NCI-H774 (cell line): ENCODE results near the gene NLRP7.
"Not testable (repeated sequence)": the region's sequence is repeated elsewhere in the genome, so short reads cannot be mapped to it uniquely, and the experiment has no call there.

ENCODE experiments used
- DNase-seq: peaks from one replicate; lab custom pipeline; 2025; lab: John Stamatoyannopoulos, UW

NLRP7 gene

GRCh38 chr19:54919646-54920563 is 27.4 kb downstream of the NLRP7 start:
- not testable (repeated sequence) for DNase-seq

- no peak for DNase-seq
Observed at GRCh38 chr19:54918499-54918898, 28.8 kb downstream of the NLRP7 start.

- DNase-seq: no peak
Observed at GRCh38 chr19:54916822-54917221, 30.5 kb downstream of the NLRP7 start.

- not testable (repeated sequence) for DNase-seq
Observed at GRCh38 chr19:54907899-54908298, 39.4 kb downstream of the NLRP7 start.

GRCh38 chr19:54906819-54907218 is 40.5 kb downstream of the NLRP7 start:
- DNase-seq: no peak

GRCh38 chr19:54905803-54906511 is 41.4 kb downstream of the NLRP7 start, which contains the start of gene NCR1:
Gene NCR1, plus strand, starts transcription at chr19:54906148. Its CDS starts 40 bp downstream, at chr19:54906188.
- DNase-seq: no peak

- no peak for DNase-seq
Observed at GRCh38 chr19:54905421-54905802, 41.9 kb downstream of the NLRP7 start.

GRCh38 chr19:54904261-54904660 is 43.1 kb downstream of the NLRP7 start:
- not testable (repeated sequence) for DNase-seq

GRCh38 chr19:54903303-54903702 is 44.0 kb downstream of the NLRP7 start:
- DNase-seq: no peak

- DNase-seq: no peak
Observed at GRCh38 chr19:54902061-54902460, 45.3 kb downstream of the NLRP7 start.

GRCh38 chr19:54901153-54901552 is 46.2 kb downstream of the NLRP7 start:
- DNase-seq: not testable (repeated sequence)

- not testable (repeated sequence) for DNase-seq
Observed at GRCh38 chr19:54899646-54900045, 47.7 kb downstream of the NLRP7 start.

- not testable (repeated sequence) for DNase-seq
Observed at GRCh38 chr19:54898685-54899084, 48.6 kb downstream of the NLRP7 start.

GRCh38 chr19:54896036-54896435 is 51.3 kb downstream of the NLRP7 start:
- DNase-seq: no peak

GRCh38 chr19:54894106-54894505 is 53.2 kb downstream of the NLRP7 start:
- DNase-seq: not testable (repeated sequence)

- DNase-seq: no peak
Observed at GRCh38 chr19:54893406-54893805, 53.9 kb downstream of the NLRP7 start.

GRCh38 chr19:54889566-54889965 is 57.8 kb downstream of the NLRP7 start:
- DNase-seq: no peak

- DNase-seq: no peak
Observed at GRCh38 chr19:54888239-54888638, 59.1 kb downstream of the NLRP7 start.

GRCh38 chr19:54883228-54883627 is 64.1 kb downstream of the NLRP7 start:
- DNase-seq: no peak

- DNase-seq: no peak
Observed at GRCh38 chr19:54882758-54883157, 64.6 kb downstream of the NLRP7 start.

- no peak for DNase-seq
Observed at GRCh38 chr19:54881884-54882283, 65.4 kb downstream of the NLRP7 start.

GRCh38 chr19:54877471-54877870 is 69.9 kb downstream of the NLRP7 start:
- no peak for DNase-seq

GRCh38 chr19:54875506-54875905 is 71.8 kb downstream of the NLRP7 start:
- no peak for DNase-seq
